ENCODE measurements around the gene PSTPIP1. TPM values are rescaled to one million over a fixed set of nuclear protein-coding genes. Genes with fewer than 3 reads are reported as not detected.

PSTPIP1 gene
- total RNA-seq, 1 donor from 2014 or later = 42.7 TPM

DNA sequence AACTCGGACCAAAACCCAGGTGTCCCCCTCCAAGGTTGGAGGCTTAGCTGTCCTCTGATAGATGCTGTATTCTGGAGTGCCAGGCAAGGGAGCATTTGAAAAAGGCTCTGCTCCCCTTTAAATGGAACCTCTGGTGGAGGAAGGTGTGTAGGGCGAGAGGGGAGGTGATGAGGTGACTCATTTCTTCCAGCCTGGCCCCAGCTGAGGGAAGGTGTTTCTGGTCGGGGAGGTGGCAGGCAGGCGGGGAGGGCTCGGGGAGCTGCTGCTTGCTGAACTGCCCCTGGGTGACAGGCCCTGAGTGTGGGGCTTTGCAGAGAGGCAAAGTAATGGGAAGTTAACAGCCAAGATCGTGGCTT is 18.8 kb downstream of the PSTPIP1 start:
- Mint-ChIP-seq H3K27ac (peak overlapping the region; percentile 78), H3K36me3 (ENCODE audit: low read depth) (peaks cover 15% of the 10 kb centered on the region), H3K4me3 (peak overlapping the region; percentile 42), H3K27me3 (no peaks in the 10 kb centered on the region), H3K9me3 (no peaks in the 10 kb centered on the region), H3K4me1 (peaks cover 70% of the 10 kb centered on the region)
- intact Hi-C loops (cut with micrococcal nuclease) = no loop called here
- ATAC-seq (ENCODE audit: low read depth) (peak; percentile 73), DNase-seq (no peak)
- TF ChIP-seq, protein P1, sequence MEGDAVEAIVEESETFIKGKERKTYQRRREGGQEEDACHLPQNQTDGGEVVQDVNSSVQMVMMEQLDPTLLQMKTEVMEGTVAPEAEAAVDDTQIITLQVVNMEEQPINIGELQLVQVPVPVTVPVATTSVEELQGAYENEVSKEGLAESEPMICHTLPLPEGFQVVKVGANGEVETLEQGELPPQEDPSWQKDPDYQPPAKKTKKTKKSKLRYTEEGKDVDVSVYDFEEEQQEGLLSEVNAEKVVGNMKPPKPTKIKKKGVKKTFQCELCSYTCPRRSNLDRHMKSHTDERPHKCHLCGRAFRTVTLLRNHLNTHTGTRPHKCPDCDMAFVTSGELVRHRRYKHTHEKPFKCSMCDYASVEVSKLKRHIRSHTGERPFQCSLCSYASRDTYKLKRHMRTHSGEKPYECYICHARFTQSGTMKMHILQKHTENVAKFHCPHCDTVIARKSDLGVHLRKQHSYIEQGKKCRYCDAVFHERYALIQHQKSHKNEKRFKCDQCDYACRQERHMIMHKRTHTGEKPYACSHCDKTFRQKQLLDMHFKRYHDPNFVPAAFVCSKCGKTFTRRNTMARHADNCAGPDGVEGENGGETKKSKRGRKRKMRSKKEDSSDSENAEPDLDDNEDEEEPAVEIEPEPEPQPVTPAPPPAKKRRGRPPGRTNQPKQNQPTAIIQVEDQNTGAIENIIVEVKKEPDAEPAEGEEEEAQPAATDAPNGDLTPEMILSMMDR (IDR thresholded peaks at IDR 0.05) = no peak
- CTCF ChIA-PET = interaction anchor here (2.3 kb wide), 1 partner anchor 11 kb away, joined by 9 read pairs; no protein-coding TSS in a partner anchor
- POLR2A ChIA-PET = interaction anchor here (0.5 to 1.0 kb wide), 2 partner anchors 19 to 53 kb away, joined by 3 to 5 read pairs; partner anchors contain the start of gene PSTPIP1

DNA sequence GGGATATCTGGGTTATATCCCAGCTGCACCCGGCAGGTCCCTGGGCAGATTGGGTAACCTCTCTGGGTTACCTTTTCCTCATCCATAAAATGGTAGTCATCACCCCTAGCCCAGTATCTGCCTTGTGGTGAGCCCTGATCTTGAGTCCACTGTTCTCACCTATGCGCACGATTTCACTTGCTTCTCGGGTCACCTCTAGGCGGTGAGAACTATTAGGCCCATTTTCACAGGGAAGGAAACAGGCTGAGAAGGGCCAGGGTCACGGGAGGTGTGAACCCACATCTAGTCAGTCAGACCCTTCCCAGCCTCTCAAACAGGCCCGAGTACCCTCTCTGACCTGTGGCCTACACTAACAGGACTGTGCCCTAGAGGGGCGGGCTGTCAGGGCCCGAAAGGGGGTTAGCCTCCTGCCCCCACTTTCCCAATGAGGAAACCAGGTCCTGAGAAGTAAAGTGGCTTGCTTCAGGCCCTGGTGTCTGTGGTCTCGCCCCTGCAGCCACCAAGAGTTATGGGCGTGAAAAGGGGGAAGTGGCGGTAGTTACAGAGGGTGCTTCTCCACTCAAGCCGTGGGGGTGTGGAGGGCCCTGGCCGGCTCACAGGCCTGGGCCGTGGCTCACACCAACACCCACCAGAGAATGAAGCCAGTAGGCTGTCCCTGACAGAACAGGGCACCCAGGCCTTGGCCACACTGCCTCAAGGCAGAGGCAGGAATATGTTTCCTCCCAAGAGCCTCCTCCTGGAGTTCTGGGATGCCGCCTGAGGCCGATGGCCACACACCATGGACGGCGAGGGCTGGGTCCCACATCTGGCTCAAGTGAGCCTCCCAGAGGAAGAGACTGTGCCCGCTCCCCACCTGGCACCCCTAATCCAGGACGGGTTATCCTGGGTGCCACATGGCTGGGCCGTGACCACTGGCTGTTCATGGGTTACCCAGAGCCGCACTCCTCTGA is 19.5 kb downstream of the PSTPIP1 start:
- ChIA-PET POLR2A (interaction anchor here (1.0 kb wide), 1 partner anchor 19 kb away, joined by 5 read pairs; the partner anchor contains the start of gene PSTPIP1), CTCF (interaction anchor here (2.3 kb wide), 1 partner anchor 11 kb away, joined by 9 read pairs; no protein-coding TSS in a partner anchor)
- DNase-seq (peak; percentile 40), ATAC-seq (ENCODE audit: low read depth) (peak; percentile 74)
- Mint-ChIP-seq H3K4me3 (peak overlapping the region; percentile 42), H3K27me3 (no peaks in the 10 kb centered on the region), H3K36me3 (ENCODE audit: low read depth) (peaks cover 21% of the 10 kb centered on the region), H3K27ac (peak overlapping the region; percentile 78), H3K4me1 (peaks cover 69% of the 10 kb centered on the region), H3K9me3 (no peaks in the 10 kb centered on the region)
- TF ChIP-seq, protein P1 (IDR thresholded peaks at IDR 0.05) = no peak
- intact Hi-C loops (cut with micrococcal nuclease) = no loop called here

DNA sequence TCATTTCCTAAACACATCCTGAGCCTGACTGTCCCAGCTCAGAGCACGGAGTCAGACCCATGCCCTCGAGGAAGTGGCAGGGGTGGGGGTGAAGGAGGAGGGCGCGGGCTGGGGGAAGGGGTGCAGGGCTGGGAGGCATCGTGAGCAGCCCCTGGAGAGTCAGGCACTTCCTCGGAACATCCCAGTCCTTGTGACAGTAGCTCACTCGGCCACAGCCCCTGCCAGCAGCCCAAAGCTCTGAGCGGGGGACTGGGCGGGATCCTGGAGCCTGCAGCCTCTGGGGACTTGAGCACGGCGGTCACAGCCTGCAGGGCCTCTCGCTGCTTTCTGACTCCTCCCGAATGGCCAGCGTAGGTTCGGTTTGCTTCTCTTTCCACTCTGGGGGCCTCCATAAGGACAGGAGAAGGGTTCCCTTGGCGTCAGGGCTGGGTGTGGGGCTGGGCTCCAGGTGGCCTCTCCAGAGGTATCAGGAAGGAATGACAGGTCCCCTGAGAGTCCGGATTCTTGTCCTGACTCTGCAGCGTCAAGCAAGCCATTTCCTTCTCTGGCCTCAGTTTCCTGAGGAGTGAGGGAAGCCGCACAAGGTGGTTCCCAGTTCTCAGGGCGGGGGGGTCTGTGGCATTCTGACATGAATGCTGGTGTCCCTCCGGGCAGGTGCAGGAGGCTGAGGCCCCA is 20.9 kb downstream of the PSTPIP1 start:
- peaks cover 66% of the 10 kb centered on the region for H3K4me1 Mint-ChIP-seq
- ATAC-seq (ENCODE audit: low read depth) = no peak
- DNase-seq = no peak
- TF ChIP-seq, protein P1 (IDR thresholded peaks at IDR 0.05) = no peak
- no peak overlapping the region for H3K27ac Mint-ChIP-seq
- H3K27me3 Mint-ChIP-seq = no peaks in the 10 kb centered on the region
- H3K36me3 Mint-ChIP-seq (ENCODE audit: low read depth) = peaks cover 21% of the 10 kb centered on the region
- intact Hi-C loops (cut with micrococcal nuclease) = no loop called here
- H3K9me3 Mint-ChIP-seq = no peaks in the 10 kb centered on the region
- no peak overlapping the region for H3K4me3 Mint-ChIP-seq
- ChIA-PET CTCF (interaction anchor here (1.9 kb wide), 1 partner anchor 42 kb away, joined by 5 read pairs; no protein-coding TSS in a partner anchor), POLR2A (interaction anchor here (0.6 to 2.4 kb wide), 4 partner anchors 9 to 50 kb away, joined by 4 to 8 read pairs (median 6); partner anchors contain the start of gene PSTPIP1)

DNA sequence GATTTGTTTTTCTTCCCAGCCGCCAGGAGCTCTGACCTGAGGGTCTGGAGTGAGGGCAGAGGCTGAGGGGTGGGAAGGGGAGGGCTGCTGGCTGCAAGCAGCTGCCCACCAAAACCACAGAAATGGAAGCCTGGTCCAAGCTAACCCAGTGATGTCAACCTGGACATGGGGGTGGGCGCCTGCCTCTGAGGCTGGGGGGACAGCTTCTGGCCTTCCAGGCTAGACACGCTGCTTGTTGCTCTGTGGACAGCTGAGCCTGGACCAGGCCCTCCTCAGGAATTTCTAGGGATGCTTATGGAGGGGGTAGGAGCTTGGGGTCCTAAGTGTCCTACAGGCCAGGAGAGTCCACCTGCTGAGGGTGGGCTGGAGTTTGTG is 21.4 kb downstream of the PSTPIP1 start:
- ChIA-PET POLR2A (interaction anchor here (1.3 to 2.4 kb wide), 2 partner anchors 9 to 22 kb away, joined by 5 to 7 read pairs; partner anchors contain the start of gene PSTPIP1), CTCF (interaction anchor here (1.9 kb wide), 1 partner anchor 43 kb away, joined by 5 read pairs; no protein-coding TSS in a partner anchor)
- Mint-ChIP-seq H3K4me1 (peaks cover 60% of the 10 kb centered on the region), H3K36me3 (ENCODE audit: low read depth) (peaks cover 21% of the 10 kb centered on the region), H3K27ac (no peak overlapping the region), H3K9me3 (no peaks in the 10 kb centered on the region), H3K4me3 (no peak overlapping the region), H3K27me3 (no peaks in the 10 kb centered on the region)
- ATAC-seq (ENCODE audit: low read depth) = no peak
- TF ChIP-seq, protein P1 (IDR thresholded peaks at IDR 0.05) = no peak
- intact Hi-C loops (cut with micrococcal nuclease) = no loop called here
- no peak for DNase-seq
